HG03097 (cell line): ENCODE data around the gene RCOR1.
"Not testable (repeated sequence)": the region's sequence is repeated elsewhere in the genome, so short reads cannot be mapped to it uniquely, and the experiment has no call there.

Experiments
- ATAC-seq: cut with Tn5 transposase; IDR thresholded peaks from one replicate; pipeline ENCODE4 v1.9.1; 2021; ENCODE audit not compliant: unreplicated experiment, low FRiP score

Gene RCOR1

DNA sequence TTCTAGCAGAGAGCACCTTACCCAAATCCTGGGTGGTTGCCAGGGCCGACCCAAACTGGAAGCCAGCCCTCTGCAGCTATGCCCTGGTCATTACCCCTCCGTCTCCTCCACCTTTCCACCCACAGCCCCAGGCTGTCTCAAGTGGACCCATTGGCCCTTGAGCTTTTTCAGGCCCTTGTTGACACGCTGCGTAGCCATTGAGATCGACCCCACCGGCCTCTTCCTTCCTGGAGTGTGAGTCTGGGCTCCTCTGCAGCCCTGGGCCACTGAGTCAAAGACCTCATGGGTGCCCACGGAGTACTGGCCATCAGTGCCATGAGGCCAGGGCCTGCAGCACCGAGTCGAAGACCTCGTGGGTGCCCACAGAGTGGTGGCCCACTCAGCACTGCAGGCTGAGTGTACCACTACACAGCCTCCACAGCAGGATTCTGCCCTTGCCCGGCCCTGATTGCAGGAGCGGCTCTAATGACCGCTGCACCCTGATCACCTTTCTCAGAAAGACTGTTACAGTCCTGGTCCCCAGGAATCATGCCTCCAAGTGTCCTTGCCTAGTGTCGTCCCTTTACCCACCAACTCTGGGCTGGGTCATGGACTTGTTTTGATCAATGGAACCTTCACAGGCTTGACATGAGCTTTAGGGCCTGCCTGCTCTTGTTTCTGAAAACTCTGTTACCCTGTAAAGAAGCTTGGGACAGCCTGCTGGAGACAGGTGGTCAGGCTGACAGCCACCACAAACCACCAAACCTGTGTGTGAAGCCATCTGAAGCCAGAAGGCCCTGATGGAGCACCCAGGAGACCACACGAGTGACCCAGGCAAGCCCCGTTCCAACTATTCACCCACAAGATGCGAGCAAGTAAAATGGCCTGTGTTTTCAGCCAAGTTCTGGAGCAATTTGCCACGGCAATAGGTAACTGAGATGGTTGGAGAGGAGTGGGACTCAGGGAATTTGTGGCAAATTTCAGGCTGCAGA is 145.2 kb downstream of the RCOR1 start:
- no peak for ATAC-seq

DNA sequence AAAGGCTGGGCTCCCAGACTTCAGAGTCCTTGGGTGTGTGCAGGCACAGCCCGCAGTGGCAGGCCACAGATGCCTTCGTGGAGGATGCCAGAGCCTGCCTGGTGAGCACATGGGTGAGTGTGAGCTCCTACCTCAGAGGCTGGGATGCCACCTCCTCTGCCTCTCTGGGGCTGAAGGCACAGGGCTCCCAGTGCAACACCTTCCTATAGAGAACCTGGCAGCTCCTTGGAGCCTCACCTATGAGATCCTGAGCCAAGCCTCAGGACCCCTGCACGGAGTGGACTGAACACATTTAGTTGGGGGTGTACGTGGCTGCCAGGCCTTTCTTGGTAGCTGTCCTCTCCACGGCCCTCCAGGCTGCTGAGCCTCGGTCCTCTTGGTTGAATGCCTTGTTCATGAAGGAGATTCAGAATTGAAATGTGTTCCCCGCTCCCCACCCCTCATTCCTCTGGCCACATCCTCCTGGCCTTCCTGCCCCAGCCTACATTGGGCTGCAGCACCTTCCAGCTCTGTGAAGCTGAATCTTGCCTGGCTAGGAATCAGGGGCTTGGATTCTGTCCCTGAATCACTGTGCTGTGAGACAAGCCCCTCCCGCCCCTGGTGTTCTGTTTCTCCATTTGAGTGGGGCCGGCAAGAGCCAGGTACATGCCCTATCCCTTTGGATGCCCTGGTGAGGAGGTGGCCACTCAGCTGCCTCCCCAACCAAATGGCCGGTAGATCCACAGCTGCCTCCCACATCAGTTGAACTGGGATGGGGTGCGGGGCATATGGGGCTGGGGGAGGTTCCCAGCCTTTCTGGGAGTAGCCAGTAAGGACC is 146.1 kb downstream of the RCOR1 start:
- ATAC-seq = no peak

DNA sequence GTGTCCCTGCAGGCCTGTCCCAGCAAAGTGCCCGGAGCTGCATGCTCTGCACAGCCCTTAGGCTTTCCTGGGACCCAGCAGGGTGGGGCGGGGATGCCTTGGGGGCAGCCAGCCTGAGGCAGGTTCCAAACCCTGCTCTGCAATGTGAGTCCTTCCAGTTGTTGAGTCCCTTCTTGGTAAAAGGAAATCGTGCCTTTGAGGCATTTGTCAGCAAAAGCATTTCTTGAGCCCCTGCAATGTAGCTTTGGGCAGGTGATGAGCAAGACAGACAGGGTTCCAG is 146.7 kb downstream of the RCOR1 start:
- no peak for ATAC-seq

DNA sequence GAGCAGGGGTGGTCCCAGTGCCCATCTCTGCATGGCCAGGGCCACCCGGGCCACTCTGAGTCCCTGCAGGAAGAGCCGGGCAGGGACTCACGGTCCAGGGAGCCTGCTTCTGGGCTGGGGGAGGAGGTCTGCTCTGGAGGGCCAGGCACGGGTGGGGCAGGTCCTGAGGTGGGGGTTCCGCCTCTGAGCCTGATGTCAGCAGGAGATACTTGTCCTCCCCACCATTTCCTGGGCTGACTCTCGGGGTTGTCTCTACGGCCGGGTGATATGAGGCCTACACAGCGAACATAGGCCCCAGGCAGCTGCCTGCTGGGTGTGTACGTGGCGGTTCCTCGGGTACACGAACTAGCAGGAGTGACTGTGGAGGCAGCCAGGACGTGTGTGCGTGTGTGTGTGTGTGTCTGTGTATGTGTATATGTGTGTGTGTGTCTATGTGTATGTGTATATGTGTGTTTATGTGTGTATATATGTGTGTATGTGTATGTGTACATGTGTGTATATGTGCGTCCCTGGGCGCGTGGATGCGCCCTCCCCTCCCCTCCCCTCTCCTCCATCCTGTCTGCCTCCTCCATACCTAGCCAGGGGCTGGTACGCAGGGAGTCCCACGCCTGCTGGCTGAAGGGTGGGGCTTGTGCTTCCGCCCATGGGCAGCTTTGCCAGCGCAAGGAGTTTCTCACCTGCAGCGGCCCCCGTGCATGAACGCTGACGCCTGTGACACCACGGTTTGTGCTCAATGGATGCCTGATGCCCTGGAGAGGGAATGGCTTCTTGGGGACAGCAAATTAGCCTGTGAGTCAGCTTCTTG is 154.4 kb downstream of the RCOR1 start:
- no peak for ATAC-seq

DNA sequence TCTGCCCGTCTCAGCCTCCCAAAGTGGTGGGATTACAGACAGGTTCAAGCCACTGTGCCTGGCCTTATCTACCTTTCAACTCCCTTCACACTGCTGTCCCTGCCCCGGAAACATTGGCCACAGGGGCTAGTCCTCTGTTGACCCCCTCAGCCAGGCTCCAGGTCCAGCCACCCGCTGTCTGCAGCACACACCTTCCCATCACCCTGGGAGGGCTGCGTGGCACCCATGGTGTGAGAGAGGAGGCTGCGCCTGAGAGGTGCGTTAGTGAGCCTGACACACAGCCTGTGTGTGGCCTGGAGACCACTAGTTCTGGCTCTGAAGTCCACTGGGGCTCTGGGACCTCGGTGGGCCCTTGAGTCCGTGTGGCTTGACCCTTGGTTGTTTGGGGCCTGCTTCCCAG is 156.4 kb downstream of the RCOR1 start:
- ATAC-seq = no peak

DNA sequence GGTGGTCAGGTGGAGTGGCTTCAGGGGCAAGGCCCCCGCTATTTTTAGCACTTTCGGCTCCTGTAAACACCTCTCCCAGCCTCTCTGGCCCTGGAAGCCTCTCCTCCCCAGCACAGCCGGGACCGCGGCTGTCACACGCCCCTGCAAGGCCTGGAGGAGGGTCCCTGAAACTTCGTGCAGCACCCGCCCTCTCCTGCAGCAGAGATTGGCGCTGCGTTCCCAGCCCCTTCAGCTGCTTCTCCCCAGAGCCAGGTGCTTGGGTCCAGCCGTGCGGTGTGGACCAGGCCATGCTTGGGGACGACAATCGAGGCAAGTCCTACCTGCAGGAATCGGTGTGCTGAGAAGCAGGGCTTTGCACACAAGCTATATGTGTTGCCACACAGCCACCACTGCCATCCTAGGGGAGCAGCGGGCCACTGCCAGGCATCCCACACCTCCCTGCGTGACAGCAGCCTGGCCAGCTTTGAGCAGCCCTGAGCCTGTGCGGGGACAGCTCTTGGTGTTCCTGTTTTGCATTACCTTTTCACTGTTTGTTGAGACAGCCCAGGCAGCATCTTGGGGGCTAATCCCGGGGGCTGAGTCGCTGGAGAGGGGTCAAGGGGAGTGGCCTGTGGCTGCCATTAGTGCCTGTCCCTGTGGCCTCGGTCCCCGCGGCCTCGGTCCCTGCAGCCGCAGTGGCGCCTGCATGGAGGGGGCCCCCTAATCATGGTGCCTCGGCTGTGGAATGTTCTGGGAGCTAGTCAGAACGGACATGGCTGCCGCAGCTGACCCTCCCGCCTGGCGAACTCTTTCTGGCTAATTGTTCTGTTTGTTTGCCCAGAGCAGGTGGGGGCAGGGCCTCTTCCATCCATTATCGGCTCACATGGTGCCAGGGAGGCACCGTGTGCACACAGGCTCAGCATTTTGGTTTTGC is 157.2 kb downstream of the RCOR1 start:
- ATAC-seq = no peak

DNA sequence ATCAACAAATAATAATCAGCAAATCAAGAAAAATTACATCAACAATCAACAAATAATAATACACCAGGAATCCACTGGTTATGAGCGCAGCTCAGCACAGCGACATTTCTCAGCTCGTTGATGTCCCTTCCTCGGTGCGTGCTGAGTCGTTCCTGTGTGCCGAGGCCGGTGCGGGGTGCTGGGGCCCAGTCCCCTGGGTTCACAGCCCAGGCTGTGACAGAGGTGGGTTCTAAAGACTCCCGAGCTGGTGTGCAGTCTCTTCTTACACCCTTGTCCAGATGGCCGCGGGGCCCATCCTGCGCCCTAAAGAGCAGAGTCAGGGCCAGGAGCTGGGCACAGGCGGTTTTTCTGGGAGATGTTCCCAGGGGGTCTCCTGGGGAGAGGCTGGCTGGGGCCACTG is 157.9 kb downstream of the RCOR1 start:
- no peak for ATAC-seq

DNA sequence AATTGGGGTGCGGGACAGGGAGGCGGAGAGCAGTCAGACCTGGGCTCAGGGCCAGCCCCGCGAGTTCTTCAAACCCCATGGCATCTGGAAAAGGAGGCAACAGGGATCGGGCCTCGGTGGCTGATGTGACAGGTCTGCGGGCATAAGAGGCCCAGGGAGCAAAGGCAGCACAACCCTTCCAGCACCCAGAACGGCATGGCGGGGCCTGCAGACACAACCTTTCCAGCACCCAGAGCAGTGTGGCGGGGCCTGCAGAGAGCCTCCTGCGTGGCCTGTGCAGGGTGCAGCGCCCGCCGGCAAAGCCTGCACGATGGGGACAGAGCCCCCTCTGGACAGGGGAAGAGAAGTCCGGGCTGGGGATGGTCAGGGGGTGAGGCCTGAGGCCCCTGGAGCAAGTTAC is 158.6 kb downstream of the RCOR1 start:
- no peak for ATAC-seq

DNA sequence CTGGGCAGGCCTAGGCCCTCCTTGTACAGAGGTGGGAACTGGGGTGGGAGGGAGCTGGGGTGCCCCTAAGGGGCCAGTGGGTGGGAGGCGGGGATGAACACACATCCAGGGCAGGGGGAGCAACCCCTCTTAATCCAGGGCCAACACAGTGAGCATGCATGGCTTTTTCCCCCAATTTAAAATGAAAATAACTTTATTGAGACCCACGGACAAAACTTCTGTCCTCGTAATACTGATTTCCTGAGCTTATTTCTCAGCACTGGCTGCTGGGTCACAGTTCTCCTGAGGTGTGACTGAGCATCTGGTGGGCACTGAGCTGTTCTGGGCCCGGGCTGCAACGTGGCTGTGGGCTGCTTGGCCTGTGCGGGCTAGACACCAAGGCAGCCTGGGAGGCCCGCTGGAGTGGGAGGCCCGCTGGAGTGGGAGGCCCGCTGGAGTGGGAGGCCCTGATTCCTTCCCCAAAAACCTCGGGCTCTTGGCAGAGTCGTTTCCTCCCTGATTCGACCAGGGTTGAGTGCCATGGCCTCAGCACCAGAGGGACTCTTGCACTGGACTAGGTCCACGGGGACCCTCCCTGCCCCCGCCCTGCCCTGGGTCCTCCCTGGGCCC is 159.9 kb downstream of the RCOR1 start:
- ATAC-seq = no peak

DNA sequence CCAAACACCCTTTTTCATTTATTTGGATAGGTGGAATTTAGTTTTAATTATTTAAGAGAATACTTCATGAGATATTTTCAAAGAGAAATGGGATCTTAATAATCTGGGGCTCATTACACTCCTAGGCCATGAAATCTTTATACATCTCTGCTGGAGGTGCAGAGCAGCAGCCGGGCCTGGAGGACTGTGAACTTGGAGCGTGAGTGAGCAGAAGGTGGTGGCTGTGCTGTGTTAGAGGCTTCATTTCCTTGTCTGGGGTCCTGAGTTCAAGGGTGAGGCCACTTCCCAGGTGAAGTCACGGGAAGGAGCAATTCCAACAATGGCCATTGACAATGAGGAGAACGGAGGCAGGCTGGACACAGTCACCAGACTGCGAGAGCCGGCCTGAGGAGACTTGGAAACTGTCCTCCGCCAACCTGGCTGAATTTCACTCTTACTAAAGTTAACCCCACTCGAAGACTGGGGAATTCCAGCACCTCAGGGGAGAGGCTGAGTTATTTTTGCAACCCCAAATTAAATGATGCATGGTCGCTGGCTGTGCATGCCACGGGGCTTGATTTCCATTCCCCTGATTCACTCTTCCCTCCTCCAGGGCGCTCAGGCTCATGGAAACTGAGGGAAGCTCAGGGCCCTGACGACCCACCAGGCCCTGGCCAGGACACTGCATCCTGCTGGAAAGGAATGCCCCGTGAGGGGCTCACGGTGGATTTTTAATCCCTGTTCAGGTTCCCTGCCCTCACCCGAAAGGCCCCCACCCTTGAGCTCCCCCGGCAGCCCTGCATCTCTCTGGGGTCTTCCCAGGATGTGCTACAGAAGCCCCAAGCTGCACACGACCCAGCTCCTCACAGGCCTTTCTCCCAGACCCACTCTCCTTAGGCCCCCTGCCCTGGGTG is 162.2 kb downstream of the RCOR1 start:
- ATAC-seq = no peak

DNA sequence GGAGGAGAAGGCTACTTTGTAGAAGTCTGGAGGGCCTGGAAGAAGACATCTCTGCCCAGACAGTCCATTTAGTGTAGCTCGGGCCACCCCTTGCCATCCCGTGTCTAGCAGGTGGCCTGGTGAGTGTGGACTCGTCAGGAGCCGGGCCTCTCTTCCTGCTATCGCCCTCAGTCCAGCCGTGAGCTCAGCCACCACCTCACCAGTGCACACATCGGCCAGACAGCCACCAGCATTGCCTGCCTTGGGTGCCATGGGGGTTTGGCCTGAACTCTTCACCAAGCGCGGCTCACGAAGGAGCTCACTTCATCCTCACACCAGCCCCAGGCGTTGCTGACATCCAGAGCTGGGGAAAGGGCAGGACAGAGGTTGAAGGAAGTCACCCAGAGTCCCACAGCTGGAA is 165.2 kb downstream of the RCOR1 start:
- ATAC-seq = no peak

DNA sequence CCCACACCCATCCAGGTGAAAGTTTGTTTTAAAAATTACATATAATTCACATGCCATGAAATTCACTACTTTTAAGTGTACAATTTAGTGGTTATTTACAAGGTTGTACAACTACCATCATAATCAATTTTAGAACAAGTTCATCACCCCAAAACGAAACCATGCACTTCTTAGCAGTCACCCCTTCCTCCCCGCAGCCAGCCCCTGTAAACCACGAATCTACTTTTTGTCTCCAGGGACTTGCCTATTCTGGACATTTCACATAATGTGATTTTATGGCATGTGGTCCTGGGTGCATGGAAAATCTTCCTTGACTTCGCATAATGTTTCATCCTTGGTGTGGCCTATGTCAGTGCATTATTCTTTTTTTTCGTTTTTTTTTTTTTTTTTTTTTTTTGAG is 165.6 kb downstream of the RCOR1 start:
- ATAC-seq = no peak

DNA sequence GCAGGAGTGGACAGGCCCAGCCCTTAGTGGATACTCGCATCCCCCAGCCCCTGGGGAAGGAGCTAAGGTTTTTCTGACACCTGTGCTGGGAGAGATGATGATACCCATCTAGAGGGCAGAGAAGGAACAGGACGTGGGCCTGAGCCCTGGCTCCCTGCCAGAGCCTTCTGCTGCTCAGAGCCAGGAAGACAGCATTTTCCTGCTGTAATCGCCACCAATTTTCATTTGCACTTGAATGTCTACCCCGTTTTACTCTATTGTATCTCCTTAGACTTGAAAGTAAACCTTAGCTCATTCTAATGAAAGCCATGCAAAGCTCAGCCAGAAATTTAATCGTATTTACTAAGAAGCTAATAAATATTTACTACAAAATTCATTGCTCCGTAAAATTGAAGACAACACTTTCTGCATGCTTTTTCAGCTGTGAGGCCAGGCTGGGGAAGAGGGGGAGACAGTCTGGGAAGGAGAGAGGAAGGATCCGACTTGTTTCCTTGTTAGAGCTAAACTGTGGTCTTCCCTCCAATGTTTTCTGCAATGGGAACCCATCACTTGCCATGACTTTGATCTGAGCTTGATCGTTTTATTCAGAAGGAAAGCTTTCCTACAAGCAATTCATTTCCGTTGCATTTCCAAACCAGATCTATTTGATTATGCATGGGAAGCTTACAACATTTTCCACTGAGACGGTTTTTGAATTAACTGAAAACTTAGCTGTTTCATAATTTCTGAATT is 167.2 kb downstream of the RCOR1 start:
- no peak for ATAC-seq

DNA sequence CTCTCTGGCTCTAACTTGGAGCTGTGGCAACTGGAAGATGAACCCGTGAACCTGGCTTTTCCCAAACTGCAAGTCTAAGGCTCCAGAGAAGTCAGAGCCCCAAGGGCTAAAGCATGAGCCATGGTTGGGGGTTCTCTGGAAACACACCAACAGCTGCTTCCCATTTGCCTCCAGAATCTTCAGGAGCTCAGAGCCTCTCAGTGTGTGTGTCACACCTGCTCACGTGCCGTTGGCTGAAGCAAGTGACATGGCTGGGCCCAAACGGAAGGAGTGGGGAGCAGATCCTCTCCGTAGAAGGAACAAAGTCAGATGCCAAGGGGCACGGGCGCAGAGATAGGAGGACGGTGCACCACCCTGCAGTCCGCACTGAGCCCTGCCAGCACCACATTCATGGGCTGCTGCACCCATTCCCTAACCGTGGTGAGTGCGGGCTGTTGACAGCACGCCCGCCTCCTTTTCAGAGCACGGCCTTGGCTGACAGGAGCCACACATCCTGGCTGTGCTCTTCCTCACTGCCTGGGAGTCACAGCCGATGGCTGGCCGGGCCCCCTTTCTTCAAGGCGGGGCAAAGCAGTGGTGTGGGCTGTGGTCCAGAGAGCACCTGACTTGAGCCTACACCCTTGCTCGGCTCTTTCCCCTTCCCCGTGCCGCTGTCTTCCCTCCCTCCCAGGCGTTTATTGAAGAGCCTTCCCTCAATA is 168.2 kb downstream of the RCOR1 start:
- ATAC-seq = no peak

DNA sequence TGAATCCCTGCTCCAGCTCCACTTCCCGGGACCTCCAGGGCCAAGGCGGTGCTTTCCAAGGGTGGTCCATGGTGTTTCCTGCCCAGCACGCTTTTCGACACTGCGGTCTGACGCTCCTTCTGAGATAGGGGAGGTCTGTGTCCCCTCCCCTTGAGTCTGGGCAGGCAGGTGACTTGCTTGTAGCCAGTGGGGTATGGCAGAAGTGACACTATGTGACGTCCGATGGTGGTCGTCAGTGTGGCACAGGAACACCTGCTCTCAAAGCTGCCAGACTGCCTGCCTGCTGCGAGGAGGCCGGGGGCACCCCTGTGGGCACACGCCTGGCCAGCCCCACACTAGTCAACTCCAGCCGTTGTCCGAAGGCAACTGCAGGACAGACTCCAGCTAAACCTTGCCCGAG is 168.8 kb downstream of the RCOR1 start:
- ATAC-seq = no peak

DNA sequence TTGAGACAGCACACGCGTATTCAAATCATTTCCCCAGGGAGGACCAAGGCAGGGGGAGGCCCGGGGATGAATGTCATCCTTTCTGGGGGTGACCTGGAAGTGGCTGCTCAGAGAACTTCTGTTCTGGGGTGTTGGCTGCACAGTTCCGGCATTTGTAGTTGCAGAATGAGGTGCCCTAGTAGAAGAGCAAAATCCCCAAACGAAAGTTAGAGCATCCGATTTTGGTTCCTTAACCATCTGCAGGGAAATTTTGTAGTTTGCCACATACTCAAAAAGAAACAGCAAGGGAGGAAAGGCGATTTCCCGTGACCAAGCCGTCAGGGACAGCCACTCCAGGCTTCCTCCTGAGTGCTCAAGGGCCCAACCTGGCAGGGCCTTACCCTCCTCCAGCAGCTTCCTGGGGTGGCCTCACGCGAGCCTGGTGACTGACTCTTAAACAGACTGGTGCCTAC is 171.8 kb downstream of the RCOR1 start:
- ATAC-seq = peak; percentile 53

DNA sequence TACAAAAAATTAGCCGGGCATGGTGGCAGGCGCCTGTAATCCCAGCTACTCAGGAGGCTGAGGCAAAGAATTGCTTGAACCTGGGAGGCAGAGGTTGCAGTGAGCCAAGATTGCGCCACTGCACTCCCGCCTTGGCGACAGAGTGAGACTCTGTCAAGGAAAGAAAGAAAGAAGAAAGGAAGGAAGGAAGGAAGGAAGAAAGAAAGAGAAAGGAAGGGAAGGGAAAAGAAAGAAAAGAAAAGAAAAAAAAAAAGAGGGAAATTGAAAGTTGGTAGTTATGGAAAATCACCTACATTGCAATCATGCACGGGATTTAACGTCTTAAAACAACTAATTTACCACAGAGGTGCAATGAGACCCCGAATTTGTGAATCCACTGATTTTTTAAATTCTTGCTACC is 173.3 kb downstream of the RCOR1 start:
- ATAC-seq = not testable (repeated sequence)
